Hippocampal formation (tissue), 2 donors: ENCODE measurements around the gene P4HTM.

Experiments used
- DNase-seq, 2 donors: peaks; one replicate each; lab custom pipeline; 2025; lab: John Stamatoyannopoulos, UW

The P4HTM gene

DNA sequence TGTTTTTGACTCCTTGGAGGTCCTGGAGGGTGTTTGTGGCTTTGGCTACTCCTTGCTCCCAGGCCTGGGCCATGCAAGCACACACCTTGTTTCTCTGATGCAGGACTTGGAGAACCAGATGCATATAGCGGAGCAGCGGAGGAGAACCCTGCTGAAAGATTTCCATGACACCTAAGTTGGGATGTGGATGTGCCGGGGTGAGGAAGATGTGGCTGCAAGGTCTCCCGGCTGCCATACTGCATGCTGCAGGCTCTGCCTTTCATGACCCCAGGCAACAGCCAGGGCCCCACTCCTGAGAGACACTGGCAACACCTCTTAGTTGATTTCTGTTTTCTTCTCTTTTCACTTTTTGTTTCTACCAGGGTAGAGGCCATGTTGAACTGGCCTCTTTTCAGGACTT is 6.9 kb upstream of the P4HTM start:
- DNase-seq: no peak

DNA sequence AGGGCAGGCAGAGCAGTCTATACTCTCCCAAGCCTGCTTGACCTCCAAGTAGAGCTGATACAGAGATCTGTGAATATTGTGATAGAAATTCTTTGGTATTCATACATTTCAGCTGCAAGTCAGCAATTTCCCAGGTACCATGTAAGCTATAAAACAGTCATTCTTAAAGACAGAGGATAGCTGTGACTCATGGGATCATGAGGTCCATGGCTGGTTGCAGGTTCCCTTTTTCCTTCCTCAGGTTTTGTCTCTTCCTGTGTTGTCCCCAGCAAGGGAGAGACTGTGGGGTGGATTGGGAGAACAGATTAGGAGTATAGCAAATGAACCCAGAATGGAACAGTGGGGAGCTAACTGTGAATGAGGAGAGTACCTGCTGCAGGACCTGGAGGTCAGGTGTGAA is 5.4 kb upstream of the P4HTM start:
- no peak for DNase-seq

DNA sequence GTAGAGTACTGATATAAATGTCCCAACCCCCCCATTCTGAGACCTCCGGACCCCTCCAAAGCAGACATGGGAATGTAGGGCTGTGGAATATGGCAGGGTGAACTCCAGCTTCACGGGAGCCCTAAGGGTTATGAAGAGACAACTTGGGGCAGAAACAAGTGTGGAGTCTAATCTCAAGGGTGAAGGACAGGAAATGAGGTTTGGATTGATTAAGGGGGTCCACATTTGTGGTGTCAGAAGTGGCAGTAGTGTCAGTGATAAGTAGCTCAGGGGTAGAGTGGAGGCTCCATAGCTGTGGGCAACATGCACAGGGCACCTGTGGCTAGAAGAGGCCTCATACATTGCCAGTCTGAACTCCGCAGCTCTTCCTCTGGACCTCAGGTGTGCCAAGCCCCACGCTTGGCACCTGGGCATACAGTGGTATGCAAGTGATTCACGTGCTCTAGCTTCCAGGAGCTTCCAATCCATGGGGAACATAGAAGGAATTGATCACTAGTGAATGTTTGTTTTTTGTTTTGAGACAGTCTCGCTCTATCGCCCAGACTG is 4.1 kb upstream of the P4HTM start:
- no peak for DNase-seq

DNA sequence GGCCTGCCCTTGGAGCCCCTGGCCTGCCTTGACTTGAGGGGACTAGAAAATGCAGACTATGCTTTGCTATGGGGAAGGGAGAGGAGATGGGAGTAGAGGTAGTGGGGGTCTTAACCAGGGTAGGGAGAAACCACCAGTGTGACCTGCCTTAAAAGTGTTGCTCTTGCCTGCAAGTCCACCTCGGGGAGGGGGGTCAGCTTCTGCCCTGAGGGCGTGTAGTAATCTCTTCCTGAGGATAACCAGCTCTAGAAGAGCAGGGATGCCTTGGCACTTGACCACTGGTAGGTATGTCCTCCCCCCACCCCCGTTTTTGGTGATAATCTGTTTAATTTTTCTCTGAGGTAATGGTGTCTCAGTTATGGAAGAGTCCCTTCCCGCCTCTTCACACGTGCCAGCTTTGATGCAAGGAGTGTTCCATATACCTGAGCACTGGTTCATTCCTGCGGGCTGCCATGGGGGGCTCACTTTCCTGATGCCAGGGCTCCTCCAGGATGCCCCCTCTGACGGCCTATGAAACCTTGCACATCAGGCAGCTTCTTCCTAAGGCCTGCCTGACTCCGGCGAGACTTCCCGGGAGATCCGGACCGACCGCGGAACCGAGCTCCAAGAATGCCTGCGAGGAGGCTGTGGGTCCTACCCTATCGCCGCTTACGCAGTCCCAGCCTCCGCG is 780 bp upstream of the P4HTM start:
- DNase-seq: no peak

DNA sequence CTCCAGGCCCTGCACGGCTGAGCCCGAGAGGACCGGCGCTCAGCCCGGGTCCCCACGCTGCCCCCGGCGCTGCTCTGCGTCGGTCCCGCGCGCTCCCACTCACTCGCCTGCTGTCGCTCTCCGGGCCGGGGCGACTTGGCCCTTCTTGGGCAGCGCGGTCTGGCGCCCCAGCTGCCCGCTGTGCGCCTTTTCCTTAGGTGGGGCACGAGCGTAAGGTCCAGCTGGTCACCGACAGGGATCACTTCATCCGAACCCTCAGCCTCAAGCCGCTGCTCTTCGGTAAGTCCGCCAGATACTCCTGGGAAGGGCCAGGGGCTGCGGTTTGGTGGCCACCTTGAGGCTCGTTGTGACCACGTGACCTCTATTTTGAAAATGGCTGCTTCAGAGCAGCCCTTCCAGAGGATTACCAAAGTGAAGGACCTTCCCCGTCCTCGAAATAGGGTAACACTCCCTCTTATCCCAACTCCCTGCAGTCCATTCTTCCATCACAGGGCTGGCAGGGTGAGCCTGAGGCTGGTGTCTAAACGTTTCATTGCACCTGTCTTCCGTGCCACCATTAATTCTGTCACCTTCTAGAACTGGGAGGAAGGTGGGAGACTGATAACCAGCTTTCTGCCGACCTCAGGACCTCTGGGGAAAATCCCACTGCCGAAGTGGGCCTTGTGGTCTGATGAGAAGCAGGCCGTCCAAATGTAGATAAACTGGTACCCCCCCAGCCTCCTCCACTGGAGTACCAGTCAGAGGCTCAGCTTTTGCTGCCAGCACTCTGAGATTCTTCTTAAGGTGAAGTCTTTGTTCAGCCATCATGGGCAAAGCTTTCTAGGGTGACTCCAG is 812 bp downstream of the P4HTM start:
- DNase-seq: peak in 1 of 2 donors; percentile 17

DNA sequence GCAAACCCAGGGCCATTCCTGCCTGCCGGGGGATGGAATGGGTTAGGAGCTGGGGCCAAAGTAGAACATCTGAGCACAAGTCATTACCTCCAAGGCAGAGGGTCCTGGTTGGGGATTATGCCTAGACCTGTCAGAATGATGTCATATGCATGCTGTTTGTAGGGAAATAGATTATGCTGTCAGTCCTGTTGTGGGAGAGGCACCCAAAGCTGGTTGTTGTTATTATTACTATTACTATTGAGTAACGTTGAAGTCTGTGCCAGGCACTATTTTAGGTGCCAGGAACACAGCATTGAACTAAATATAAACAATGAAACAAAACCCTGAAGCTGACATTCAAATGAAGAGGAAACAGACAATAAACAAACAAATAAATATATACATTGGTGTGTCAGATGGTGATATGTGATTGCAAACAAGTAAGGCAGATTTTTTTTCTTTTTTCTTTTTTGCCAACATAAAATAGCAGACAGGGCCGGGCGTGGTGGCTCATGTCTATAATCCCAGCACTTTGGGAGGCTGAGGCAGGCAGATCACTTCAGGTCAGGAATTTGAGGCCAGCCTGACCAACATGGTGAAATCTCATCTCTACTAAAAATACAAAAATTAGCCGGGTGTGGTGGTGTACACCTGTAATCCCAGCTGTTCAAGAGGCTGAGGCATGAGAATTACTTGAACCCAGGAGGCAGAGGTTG is 2.0 kb downstream of the P4HTM start:
- no peak for DNase-seq

DNA sequence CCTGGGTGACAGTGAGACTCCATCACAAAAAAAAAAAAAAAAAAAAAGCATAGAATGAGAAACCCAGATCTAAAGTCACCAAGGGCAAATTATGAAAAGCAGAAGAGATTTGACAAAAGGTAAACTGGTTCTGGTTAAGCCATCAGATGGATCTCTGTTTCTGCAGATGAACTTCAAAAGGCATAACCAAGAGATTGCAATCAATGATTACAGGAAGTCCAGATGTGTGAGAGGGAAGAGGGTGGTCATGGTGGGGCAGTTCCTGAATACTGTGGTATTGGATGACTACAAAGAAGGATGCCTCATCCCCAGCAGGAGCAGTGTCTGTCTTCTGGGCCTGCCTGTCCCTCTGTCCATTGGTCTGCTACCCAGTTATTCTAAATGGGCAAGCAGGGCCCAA is 3.8 kb downstream of the P4HTM start:
- no peak for DNase-seq

DNA sequence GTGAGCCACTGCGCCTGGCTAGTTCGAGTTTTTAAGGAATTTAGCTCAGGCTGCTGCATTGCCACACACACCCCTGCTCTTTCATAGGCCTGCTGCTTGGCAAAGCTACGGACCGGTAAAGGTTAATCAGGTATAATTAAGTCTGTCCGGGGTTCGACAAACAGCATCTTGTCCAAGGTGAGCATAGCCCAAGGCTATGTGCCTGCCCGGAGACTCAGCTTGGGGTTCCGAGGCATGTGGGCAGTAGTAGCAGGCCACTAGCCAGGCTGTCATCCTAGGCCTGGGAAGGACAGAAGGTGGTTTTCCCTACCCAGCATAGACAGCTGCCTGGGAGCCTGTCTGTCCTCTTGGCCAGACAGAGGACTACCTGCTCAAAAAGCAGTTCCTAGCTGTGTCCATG is 6.6 kb downstream of the P4HTM start:
- DNase-seq: no peak

DNA sequence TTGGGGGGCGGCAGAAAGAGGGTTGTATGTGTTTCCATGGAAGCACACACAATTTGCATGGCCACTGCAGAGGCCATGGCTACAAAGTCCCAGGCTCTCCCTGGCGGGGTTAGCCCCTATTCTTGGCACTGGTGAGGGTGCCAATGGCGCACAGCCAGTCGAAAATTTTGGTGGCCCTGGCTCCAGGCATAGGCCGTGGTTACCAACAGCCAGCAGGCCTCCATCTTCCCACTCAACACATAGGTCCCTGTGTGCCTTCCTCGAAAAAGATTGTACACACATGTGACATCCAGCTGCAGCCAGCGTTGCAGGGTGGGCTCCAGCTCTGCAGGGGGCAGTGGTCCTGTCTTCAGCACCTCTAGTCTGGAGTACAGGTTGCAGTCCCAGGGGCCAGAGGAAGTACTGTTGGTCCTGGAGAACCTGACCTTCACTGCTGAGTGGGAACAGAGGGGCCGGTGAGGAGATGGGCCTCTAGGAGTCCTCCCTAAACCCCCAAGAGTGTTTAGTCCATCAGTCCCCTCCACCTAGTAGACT is 7.1 kb downstream of the P4HTM start:
- DNase-seq: no peak

DNA sequence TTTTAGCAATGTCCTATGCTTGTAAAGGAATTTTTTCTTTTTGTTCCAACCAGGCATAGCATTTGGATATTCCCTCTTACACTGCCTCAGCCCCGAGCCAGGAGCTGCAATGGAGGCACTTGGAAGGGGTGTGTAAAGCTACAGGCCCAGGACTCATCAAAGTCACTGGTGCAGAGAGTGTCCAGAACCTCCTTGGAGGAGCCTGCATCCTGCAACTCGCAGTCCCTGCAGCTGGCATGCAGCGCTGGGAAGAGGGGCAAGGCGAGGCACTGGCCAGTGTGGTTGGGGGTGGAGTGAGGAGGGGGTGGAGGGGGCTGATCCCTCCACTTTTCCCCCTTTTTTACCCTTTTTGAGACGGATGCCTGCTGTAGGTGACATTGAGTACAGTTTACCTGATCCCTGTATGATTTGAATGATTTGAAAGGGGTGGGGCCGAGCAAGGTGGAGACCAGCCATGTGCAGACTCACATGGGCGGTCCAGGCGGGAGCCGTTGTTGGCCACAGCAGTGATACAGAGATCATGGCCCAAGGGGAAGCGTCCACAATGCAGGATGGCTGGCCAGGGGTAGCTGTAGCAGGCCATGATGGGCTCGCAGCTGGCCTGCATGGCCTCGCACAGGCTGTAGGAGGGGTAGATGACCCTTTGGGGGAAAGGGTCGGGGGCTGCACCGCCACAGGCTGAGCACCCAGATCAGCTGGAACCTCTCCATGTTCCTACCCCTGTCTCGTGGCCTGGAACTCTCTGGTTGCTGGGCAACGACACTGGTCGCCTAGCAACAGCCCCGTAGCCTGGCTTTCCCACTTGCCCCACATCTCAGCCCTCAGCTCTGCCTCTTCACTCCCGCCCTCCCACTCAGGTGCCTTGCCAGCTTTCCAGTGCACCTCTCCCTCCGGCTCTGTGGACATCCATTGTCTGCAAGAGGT is 7.9 kb downstream of the P4HTM start:
- no peak for DNase-seq

DNA sequence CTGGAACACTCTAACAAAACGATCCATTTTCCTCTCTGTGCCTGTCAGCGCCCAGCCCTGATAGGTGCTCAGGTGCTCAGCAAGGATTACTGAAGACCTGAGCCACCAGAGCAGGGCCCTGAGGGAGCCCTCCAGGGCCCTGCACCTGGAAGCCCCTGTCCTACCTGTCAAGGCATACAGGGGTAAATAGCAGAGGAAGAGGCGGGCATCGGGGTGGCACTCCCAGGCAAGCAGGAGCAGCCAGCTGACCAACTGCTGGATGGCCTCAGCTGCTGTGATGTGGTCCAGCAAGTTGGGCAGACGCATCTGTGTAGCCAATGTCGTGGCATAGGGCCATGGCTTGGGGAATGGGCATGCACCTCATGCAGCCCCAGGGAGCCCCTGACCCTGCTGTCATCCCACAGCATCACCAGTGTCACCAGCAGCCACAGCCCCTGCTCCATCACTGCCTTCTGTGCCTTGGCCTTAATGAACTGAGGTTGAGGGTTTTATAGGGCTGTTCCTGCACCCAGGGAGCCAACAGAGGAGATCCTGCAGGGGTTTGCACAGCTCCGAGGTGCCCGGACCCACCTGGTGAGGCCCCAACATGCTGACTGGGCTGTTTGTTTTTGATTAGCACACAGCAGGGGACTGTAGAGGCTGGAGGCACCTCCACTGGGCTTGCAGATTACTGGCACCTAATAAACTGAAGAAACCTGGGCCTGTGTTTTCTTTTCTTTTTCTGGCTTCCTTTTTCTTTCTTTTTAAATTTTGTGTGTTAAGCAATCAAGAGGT is 9.2 kb downstream of the P4HTM start:
- DNase-seq: no peak

DNA sequence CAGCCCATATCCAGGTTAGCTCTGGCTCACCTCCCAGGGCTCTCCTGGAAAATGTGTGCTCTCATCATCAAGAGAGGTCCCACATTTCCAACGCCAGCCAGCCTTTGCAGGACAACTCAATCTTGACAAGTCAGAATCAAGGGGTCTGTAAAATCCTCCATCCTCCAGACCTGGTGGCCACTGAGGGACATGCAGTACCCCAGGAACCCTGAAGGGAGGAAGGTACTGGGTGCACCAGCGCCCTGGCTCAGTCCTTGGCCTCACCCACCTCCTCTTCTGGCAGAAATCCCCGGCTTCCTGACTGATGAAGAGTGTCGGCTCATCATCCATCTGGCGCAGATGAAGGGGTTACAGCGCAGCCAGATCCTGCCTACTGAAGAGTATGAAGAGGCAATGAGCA is 11.1 kb downstream of the P4HTM start:
- DNase-seq: no peak

DNA sequence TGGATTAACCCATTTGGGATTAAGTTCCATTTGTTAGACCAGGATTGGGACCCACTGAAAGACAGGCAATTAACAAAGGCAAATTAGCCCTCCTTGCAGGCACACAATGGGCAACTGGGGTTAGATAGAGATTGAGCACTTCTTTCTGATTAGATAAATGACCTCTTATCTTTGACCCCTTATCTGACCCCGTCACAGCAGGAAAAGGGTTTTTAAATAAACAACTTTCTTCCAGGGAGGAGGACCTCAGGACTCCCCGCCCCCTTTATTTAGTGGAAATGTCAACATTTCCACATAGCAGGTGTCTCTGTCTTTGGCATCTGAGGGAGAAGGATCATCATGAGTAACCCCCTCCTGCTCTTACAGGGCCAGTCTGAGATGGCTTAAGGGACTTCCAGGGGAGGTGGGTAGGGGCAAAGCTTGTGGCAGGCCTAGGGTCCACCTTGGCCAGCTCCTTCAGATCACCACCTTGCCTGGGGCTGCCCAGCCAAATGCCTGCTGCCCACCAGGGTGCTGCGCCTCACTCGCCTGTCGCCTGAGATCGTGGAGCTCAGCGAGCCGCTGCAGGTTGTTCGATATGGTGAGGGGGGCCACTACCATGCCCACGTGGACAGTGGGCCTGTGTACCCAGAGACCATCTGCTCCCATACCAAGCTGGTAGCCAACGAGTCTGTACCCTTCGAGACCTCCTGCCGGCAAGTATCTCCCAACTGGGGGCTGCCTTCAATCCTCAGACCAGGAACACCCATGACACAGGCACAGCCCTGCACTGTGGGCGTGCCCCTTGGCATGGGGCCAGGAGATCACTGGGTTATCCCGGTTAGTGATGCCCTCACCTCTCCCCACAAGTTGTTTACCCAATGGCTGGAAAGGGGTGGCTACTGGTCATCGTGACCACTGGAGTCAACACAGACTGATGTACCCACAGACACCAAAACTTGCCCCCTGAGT is 14.6 kb downstream of the P4HTM start:
- DNase-seq: no peak

DNA sequence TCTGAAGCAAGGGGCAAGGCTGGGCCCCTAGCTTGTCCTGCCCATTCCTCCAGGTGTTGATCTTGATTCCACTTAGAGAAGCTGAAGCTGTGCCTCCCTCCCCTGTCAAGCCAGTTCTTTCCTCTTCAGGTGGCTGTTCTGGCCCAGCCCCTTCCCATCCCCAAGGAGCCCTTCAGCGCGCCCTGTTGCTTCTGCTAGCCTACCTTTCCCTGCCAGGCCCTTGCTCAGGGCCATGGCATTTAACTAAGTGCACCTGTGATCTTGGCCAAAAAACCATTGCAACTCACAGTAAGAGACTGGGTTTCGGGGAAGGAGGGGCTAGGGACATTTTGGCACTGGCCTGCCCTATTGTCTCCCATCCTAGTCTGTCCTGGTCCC is 15.3 kb downstream of the P4HTM start:
- no peak for DNase-seq

DNA sequence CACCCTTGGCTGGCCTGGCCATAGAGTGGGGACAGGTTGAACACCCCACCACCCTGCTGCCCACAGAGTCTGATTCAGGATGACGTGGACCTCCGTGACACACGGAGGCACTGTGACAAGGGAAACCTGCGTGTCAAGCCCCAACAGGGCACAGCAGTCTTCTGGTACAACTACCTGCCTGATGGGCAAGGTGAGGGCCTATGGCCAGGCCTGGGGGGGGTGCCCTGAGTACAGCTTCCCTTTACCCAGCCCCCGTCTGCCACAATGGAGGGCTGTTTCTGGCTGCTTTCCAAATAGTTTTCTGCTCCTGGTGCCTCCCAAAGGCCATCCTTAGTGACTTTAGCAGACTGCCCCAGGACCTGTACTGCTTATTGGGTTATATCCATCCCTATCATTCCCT is 16.0 kb downstream of the P4HTM start:
- DNase-seq: no peak

DNA sequence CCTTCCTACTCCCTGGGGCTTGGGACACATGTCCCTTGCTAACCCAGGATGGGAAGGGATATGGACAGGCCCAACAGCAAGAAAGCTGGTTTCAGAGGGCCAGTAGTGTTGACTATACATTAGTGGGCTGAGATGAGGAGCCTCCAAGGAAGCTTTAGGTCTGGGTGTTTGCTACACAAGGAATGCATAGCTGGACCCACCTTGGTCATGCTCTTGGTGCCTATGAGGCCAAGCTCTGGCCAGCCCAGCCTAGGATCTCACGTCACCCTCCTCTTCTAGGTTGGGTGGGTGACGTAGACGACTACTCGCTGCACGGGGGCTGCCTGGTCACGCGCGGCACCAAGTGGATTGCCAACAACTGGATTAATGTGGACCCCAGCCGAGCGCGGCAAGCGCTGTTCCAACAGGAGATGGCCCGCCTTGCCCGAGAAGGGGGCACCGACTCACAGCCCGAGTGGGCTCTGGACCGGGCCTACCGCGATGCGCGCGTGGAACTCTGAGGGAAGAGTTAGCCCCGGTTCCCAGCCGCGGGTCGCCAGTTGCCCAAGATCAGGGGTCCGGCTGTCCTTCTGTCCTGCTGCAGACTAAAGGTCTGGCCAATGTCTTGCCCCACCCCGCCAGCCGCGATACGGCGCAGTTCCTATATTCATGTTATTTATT is 16.5 kb downstream of the P4HTM start:
- no peak for DNase-seq

DNA sequence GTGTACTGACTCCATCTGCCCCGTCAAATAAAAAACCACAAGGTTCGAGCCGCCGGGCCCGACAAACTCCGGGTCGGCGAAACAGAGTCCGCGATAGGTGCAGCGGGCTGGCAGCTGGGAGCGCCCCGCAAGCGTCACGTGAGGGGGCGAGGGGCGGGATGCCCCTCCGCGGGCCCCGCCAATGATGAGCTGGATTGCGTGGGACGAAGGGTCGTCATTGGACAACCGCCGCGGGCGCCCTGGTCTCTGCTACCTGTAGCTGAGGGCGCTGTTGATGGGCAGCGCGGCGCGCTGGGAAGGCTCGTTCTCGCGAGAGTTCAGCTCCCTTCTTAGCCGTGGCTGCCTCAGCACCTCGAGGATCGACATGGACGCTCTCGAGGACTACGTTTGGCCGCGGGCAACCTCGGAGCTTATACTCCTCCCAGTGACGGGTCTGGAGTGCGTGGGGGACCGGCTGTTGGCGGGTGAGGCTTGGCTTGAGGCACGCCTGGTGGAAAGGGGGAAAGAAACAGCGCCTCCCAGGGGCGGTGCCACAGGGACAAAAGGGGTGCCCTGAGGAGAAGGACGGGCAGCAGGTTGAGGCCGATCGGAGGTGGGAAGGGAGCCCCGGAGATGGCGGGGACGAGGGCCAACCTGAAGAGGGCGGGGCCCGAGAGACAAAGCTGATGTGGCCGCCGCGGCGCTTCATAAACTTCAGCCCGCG is 17.2 kb downstream of the P4HTM start, which contains the start of gene WDR6:
Gene WDR6 (plus strand): TSS at position 324 of the 703 bp plus-strand sequence. CDS start 41 bp downstream, at position 365.
- peak; percentile 92 to 94 for DNase-seq
